GM13977 (cell line): Measurements from ENCODE around the gene MYADML2.

ENCODE experiments used
- DNase-seq: peaks from one replicate; pipeline ENCODE4 v3.0.0; 2012; ENCODE audit warnings: low spot score
- in situ Hi-C: fragments of 300-500 bp; cut with MboI; formaldehyde crosslinking; loops from one replicate; pipeline ENCODE4 v1.12.0; 2022; ENCODE audit warnings: low sequenced_read_pairs, low pct_unique_long_range_greater_than_20kb, mixed read lengths, inconsistent platforms; ENCODE audit not compliant: unreplicated experiment
- TF ChIP-seq, protein P1 (sequence below): IDR thresholded peaks from 2 replicates; pipeline ENCODE4 v1.5.1; 2012; ENCODE audit warnings: mild to moderate bottlenecking, control low read depth; ENCODE audit not compliant: insufficient read depth; ENCODE audit errors: extremely low read depth, missing control alignments

Gene MYADML2, protein sequence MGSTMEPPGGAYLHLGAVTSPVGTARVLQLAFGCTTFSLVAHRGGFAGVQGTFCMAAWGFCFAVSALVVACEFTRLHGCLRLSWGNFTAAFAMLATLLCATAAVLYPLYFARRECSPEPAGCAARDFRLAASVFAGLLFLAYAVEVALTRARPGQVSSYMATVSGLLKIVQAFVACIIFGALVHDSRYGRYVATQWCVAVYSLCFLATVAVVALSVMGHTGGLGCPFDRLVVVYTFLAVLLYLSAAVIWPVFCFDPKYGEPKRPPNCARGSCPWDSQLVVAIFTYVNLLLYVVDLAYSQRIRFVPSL

DNA sequence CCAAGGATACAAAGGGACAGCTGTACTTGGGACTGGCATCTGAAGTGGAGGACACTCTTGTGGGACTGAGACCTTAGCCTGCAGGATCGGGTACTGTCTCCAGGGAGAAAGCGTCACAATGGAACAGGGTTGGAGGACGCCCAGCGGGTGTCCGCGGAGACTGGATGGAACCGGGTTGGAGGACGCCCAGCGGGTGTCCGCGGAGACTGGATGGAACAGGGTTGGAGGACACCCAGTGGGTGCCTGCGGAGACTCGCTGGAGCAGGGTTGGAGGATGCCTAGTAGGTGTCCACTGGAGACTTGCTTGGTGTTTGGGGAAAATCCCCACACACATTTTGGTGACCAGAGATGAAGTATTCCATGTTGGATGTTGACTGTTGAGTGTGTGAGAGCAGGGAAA, at the start of gene MYADML2:
MYADML2 (minus strand) TSS at position 45 of the 400 bp plus-strand sequence. CDS start 5,492 bp downstream, outside the sequence.
- DNase-seq, result no peak
- in situ Hi-C loops, result no loop called here
- TF ChIP-seq, protein P1, sequence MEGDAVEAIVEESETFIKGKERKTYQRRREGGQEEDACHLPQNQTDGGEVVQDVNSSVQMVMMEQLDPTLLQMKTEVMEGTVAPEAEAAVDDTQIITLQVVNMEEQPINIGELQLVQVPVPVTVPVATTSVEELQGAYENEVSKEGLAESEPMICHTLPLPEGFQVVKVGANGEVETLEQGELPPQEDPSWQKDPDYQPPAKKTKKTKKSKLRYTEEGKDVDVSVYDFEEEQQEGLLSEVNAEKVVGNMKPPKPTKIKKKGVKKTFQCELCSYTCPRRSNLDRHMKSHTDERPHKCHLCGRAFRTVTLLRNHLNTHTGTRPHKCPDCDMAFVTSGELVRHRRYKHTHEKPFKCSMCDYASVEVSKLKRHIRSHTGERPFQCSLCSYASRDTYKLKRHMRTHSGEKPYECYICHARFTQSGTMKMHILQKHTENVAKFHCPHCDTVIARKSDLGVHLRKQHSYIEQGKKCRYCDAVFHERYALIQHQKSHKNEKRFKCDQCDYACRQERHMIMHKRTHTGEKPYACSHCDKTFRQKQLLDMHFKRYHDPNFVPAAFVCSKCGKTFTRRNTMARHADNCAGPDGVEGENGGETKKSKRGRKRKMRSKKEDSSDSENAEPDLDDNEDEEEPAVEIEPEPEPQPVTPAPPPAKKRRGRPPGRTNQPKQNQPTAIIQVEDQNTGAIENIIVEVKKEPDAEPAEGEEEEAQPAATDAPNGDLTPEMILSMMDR, result no peak

DNA sequence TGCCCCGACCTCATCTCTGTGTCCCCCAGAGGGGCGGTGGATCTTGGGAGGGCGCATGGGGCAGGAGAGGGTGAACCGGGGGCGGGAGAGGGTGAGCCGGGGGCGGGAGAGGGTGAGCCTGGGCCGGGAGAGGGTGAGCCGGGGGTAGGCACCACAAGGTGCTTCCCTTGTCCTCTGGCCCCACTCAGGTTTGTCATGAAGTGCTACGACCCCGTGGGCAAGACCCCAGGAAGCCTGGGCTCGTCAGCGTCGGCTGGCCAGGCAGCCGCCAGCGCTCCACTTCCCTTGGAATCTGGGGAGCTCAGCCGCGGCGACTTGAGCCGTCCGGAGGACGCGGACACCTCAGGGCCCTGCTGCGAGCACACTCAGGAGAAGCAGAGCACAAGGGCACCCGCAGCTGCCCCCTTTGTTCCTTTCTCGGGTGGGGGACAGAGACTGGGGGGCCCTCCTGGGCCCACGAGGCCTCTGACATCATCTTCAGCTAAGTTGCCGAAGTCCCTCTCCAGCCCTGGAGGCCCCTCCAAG, 49.3 kb upstream of the MYADML2 start:
- in situ Hi-C loops, result no loop called here
- TF ChIP-seq, protein P1, result no peak
- DNase-seq, result no peak

DNA sequence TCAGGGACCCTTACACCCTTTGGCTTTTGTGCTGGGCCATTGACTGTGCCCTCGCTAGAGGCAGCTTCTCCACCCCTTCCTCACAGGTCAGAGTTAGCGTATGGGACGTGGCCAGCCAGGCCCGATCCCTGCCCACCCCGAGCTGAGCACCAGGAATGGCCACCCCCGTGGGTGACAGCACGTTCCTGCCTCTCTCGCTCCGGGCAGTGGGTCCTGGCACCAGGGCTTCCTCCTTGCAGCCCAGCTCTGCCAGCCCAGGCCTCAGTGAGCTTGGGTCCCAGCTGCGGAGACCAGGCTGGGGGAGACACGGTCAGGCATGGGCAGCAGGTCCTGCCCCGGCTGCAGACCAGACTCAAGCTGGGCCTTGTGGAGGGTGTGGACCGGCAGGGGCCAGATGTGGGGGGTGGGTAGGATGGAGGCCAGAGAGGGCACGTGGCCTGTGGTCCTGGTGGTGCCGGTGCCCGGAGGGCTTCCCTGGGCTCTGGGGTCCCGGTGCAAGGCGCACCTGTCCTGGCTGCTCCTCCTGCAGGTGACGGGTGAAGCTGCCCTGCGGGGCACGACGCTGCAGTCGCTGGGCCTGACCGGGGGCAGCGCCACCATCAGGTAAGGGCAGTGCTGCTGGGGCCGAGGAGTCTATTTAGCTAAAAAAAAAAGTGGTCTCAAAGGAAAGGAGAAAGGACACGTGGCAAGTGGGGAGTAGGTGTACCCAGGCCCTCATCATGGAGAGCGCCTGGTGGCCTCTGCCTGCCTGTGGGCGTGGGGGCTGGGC, 48.6 kb upstream of the MYADML2 start:
- TF ChIP-seq, protein P1, result no peak
- in situ Hi-C loops, result no loop called here
- DNase-seq, result no peak

DNA sequence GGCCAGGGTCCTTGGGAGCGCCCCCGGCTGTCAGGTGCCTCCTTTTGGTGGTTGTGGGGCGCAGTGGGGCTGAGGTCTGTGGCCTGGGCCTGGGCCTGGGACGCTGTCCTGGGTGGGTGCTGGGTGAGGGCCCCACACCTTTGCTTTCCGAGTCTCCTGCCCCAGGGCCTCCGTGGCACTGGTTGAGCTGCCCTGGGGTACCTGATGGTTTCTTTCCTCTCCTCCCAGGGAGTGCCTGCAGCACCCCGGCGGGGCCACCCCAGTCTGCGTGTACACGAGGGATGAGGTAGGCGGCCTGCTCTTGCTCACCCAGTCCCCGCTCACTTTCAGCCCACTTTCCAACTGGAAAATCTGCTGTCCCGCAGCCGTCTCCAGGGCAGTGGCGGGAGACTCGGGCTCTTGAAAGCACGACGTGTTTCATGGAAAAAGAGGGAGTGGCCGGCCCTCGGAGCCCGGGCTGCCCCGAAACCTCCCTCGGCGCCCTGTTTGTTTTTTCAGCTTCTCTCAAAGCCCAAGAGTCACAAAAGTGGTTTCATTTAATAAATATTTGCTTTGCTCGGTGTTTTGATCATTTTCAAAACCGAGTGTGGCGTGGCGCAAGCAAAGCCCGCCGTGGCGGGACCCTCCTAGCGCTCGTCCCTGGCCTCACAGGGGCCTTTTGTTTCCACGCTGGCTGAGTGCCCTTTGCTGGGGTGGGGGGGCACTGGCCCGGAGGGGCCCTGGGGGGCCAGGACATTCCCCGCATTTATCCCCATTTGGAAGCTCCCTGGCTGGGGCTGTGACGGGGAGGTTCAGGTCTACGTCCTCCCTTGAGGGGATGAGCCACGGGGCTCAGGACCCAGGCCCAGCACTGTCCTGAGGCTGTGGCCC, 47.8 kb upstream of the MYADML2 start:
- TF ChIP-seq, protein P1, result no peak
- in situ Hi-C loops, result no loop called here
- no peak for DNase-seq

DNA sequence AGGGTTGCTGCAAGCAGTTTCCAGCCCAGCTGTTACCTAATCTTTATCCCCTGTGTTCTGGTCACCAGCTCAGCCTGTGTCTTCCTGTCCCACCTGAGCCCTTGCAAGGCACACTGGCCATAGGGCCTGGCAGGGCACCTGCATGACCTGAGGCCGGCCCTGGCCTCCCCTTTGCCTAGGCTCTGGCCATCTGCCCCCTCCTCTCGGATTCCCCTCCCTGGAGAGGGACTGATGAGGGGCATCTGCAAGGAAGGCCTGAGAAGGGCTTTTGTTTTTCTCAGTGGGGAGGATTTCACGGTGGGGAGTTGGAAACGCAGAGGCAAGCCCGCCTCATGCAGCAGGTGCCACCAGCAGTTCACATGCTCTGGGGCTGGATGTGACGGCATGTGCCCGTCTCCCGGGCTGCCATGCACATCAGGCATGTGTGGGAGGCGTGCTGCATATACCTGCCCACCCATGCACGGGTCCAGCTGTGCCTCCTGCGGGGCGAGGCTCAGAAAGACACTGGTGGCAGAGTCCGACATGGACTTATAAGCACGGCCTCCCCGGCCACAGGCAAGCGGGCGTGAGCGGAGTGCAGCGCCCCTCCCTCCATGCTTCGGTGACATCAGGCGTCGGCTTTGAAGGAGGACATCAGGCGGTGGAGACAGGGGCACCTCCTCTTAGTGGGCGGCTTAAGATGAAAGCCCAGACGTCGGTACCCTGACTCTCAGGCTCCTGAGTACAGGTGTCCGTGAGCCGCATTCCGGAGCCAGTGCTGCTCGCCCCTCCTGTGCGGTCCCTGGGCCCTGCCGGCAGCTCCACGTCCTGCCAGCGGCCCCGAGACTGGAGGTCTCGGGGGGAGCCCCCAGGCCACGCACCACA, 46.9 kb upstream of the MYADML2 start:
- DNase-seq, result no peak
- in situ Hi-C loops, result no loop called here
- TF ChIP-seq, protein P1, result no peak
